Panc1 (cell line): ENCODE data around the gene NCOA4.

Source experiments
- CTCF ChIP-seq: fragments of 450-650 bp; IDR thresholded peaks from 2 replicates; pipeline ENCODE4 v1.5.1; 2017; ENCODE audit warnings: mild to moderate bottlenecking
- POLR2AphosphoS5 ChIP-seq: IDR thresholded peaks from 2 replicates; pipeline ENCODE4 v1.6.1; 2012; ENCODE audit warnings: mild to moderate bottlenecking, low read depth, low read length, moderate library complexity
- REST ChIP-seq, 2 experiments: IDR thresholded peaks; 2 replicates each; pipeline ENCODE4 v1.6.1; 2011 to 2012; ENCODE audit warnings: low read depth in 2 of 2, control low read depth in 1 of 2, low read length in 1 of 2, mild to moderate bottlenecking in 1 of 2, moderate library complexity in 1 of 2; ENCODE audit not compliant: insufficient read depth in 1 of 2
- TCF7L2 ChIP-seq: IDR thresholded peaks from 2 replicates; pipeline ENCODE4 v1.6.1; 2011; ENCODE audit warnings: mild to moderate bottlenecking, low read depth, low read length, inconsistent platforms

GRCh38 chr10:46055771-46056170, 25.3 kb upstream of the NCOA4 start:
- TF ChIP-seq CTCF: no peak
- no peak for TF ChIP-seq REST (IDR thresholded peaks at IDR 0.05; ENCODE audit: insufficient read depth in 1 of 2, low read depth in 2 of 2, low read length in 1 of 2)
- no peak for TF ChIP-seq POLR2AphosphoS5
- TF ChIP-seq TCF7L2: no peak
